Hepatocyte (in vitro differentiated cells): ENCODE results near the gene LAPTM5.

ENCODE experiments used
- EZH2phosphoT487 ChIP-seq: fragments of 200-600 bp; sonication (generic); IDR thresholded peaks from one replicate; pipeline ENCODE4 v1.6.1; 2018; ENCODE audit warnings: antibody characterized with exemption, mild to moderate bottlenecking, low read depth, moderate library complexity; ENCODE audit not compliant: unreplicated experiment, severe bottlenecking
- TF ChIP-seq, protein P1 (sequence below): fragments of 200-600 bp; sonication (generic); IDR thresholded peaks from 2 replicates; pipeline ENCODE4 v1.5.1; 2016; ENCODE audit warnings: antibody characterized with exemption, mild to moderate bottlenecking; ENCODE audit not compliant: poor library complexity

DNA sequence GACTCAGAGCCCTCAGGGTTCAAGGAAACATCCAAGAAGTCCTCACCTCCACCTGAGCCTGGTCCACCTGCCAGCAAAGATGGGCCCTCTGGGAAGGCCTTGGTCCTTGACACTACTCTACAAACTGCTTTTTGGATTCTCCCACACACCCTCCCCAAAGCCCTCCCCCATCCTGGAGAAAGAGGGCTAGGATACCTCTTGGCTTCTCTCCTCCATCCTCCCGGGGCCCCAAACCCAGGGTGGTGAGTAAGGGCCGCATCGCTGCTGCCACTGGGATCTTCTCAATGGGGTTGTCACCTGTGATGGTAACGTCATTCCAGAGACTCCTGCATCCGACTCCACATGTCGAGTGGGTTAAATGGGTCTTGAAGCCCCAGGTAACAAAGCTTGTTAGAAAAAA lies 60.7 kb downstream of the LAPTM5 start:
- TF ChIP-seq, protein P1, sequence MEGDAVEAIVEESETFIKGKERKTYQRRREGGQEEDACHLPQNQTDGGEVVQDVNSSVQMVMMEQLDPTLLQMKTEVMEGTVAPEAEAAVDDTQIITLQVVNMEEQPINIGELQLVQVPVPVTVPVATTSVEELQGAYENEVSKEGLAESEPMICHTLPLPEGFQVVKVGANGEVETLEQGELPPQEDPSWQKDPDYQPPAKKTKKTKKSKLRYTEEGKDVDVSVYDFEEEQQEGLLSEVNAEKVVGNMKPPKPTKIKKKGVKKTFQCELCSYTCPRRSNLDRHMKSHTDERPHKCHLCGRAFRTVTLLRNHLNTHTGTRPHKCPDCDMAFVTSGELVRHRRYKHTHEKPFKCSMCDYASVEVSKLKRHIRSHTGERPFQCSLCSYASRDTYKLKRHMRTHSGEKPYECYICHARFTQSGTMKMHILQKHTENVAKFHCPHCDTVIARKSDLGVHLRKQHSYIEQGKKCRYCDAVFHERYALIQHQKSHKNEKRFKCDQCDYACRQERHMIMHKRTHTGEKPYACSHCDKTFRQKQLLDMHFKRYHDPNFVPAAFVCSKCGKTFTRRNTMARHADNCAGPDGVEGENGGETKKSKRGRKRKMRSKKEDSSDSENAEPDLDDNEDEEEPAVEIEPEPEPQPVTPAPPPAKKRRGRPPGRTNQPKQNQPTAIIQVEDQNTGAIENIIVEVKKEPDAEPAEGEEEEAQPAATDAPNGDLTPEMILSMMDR = no peak
- TF ChIP-seq EZH2phosphoT487 = no peak
